HL-60 (cell line): ENCODE results near the gene MAP2K2.

Source experiments
- DNase-seq, 2 experiments: peaks; one replicate each; pipeline ENCODE4 v3.0.0-alpha.2; 2010 to 2020; ENCODE audit warnings: low read depth in 1 of 2, low spot score in 1 of 2
- H3K27ac ChIP-seq: fragments of 250-450 bp; sonication (Bioruptor Pico); replicated peaks from 2 replicates; pipeline ENCODE4 v1.5.1; 2020; ENCODE audit warnings: mild to moderate bottlenecking, moderate library complexity
- H3K27me3 ChIP-seq: fragments of 250-450 bp; sonication (Bioruptor Pico); 2 replicates; pipeline ENCODE4 v1.5.1; 2021; ENCODE audit warnings: mild to moderate bottlenecking, moderate library complexity; ENCODE audit not compliant: insufficient read depth, poor library complexity, severe bottlenecking
- H3K4me3 ChIP-seq: replicated peaks from 2 replicates; pipeline ENCODE4 v1.5.1; 2011; ENCODE audit warnings: mild to moderate bottlenecking, control low read depth, low read length; ENCODE audit not compliant: insufficient read depth
- GABPA ChIP-seq: IDR thresholded peaks from 2 replicates; pipeline ENCODE4 v1.6.1; 2012; ENCODE audit warnings: low read depth
- POLR2AphosphoS5 ChIP-seq: IDR thresholded peaks from 2 replicates; pipeline ENCODE4 v1.6.1; 2012; ENCODE audit warnings: low read depth
- SPI1 ChIP-seq: IDR thresholded peaks from 2 replicates; pipeline ENCODE4 v1.6.1; 2012; ENCODE audit warnings: low read depth, mild to moderate bottlenecking, borderline replicate concordance
- TF ChIP-seq, protein P1 (sequence below): IDR thresholded peaks from 2 replicates; pipeline ENCODE4 v1.6.1; 2012; ENCODE audit warnings: low read depth; ENCODE audit not compliant: insufficient replicate concordance
- TF ChIP-seq, protein P2 (sequence below): IDR thresholded peaks from one replicate; pipeline ENCODE4 v1.5.1; 2011; ENCODE audit warnings: low read length, control low read depth, inconsistent platforms; ENCODE audit not compliant: insufficient read depth

Gene MAP2K2

DNA sequence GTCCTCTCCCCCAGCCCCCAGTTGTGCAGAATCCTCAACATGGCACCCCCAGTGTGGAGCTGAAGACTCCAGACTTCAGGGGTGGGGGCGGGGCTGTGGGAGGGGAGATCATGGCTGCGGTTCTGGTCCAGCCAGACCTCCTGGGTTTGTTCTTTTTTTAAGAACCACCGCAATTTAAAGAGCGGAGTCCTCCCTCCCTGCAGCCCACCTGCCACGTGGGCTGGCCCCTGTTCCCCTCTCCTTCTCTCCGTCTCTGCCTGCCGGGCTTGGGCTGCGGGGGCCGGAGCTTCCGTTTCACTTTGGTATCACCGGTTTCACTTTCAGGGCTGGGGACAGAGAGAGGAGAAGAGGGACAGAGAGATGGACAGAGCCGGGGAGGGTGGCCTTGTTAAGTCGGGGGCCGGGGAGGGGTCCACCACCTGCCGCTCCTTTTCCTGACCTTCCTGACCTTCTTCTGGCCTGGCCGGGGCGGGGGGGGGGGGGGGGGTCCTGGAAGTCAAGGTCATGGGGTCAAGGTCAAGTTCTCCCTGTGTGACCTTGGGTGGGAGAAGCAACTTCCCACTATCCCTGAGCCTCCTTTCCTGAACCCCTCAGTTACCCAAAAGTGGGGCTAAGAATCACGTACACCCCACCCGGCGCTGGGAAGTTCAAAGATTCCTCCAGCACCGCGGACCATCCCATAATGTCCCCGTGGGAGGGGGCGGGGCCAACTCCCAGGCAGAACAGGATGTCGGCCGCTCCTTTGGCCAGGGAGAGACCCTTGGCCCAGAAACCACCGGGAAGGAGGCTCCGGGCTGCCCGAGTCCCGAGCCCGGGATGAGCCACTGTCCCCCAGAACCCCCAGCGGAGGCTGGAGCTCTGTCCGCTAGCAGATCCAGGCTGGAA lies 45.9 kb downstream of the MAP2K2 start:
- peak overlapping the region; percentile 17; the same call in 1 of the 2 replicates for H3K4me3 ChIP-seq
- DNase-seq: peak; percentile 39 to 52
- TF ChIP-seq, protein P1, sequence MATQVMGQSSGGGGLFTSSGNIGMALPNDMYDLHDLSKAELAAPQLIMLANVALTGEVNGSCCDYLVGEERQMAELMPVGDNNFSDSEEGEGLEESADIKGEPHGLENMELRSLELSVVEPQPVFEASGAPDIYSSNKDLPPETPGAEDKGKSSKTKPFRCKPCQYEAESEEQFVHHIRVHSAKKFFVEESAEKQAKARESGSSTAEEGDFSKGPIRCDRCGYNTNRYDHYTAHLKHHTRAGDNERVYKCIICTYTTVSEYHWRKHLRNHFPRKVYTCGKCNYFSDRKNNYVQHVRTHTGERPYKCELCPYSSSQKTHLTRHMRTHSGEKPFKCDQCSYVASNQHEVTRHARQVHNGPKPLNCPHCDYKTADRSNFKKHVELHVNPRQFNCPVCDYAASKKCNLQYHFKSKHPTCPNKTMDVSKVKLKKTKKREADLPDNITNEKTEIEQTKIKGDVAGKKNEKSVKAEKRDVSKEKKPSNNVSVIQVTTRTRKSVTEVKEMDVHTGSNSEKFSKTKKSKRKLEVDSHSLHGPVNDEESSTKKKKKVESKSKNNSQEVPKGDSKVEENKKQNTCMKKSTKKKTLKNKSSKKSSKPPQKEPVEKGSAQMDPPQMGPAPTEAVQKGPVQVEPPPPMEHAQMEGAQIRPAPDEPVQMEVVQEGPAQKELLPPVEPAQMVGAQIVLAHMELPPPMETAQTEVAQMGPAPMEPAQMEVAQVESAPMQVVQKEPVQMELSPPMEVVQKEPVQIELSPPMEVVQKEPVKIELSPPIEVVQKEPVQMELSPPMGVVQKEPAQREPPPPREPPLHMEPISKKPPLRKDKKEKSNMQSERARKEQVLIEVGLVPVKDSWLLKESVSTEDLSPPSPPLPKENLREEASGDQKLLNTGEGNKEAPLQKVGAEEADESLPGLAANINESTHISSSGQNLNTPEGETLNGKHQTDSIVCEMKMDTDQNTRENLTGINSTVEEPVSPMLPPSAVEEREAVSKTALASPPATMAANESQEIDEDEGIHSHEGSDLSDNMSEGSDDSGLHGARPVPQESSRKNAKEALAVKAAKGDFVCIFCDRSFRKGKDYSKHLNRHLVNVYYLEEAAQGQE: no peak
- TF ChIP-seq POLR2AphosphoS5: 0 out of 2 replicates have a peak, but pooled peaks have one; percentile 26
- no peaks in the 10 kb centered on the region for H3K27me3 ChIP-seq
- peak overlapping the region; percentile 84 for H3K27ac ChIP-seq

DNA sequence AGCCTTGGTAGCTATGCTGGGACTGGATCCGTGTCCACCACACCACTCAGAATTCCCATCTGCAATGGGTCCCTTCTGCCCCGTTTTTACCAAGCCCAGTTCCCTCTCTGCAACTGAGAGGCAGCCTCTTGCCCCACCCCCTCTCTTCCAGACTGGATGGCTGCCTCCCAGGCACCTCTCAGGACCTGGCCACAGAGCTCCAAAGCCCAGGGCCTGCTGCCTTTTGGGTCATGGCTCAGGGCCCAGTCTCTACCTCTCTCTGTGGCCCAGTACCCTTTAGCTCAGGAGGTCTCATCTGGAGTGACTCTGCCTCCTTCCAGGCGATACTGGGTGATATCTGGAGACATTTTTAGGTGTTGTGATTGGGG lies 46.9 kb downstream of the MAP2K2 start:
- no peak for TF ChIP-seq GABPA
- TF ChIP-seq, protein P2, sequence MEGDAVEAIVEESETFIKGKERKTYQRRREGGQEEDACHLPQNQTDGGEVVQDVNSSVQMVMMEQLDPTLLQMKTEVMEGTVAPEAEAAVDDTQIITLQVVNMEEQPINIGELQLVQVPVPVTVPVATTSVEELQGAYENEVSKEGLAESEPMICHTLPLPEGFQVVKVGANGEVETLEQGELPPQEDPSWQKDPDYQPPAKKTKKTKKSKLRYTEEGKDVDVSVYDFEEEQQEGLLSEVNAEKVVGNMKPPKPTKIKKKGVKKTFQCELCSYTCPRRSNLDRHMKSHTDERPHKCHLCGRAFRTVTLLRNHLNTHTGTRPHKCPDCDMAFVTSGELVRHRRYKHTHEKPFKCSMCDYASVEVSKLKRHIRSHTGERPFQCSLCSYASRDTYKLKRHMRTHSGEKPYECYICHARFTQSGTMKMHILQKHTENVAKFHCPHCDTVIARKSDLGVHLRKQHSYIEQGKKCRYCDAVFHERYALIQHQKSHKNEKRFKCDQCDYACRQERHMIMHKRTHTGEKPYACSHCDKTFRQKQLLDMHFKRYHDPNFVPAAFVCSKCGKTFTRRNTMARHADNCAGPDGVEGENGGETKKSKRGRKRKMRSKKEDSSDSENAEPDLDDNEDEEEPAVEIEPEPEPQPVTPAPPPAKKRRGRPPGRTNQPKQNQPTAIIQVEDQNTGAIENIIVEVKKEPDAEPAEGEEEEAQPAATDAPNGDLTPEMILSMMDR: no peak
- no peak for TF ChIP-seq POLR2AphosphoS5
- TF ChIP-seq, protein P1: no peak
- TF ChIP-seq SPI1: no peak
- Histone ChIP-seq H3K4me3 (no peak overlapping the region), H3K27ac (no peak overlapping the region), H3K27me3 (no peaks in the 10 kb centered on the region)
- DNase-seq: no peak

DNA sequence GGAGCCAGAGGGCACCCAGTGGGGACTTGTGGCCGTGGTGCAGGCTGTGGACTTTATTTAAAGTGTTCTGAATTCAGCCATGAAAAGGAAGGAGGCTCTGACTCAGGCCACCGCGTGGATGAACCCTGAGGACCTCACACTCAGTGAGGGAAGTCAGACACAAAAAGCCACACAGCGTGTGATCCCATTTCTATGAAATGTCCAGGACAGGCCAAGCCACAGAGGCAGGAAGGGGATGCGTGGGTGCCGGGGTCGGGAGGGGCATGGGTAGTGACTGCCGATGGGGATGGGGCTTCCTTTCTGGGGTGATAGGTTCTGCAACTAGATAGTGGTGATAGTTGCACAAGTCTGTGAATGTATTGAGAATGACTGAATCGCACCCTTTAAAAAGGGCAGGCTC lies 48.5 kb downstream of the MAP2K2 start:
- H3K27ac ChIP-seq: no peak overlapping the region
- no peak overlapping the region for H3K4me3 ChIP-seq
- no peak for TF ChIP-seq POLR2AphosphoS5
- TF ChIP-seq, protein P2: no peak
- no peak for TF ChIP-seq GABPA
- TF ChIP-seq, protein P1: no peak
- no peak for TF ChIP-seq SPI1
- no peaks in the 10 kb centered on the region for H3K27me3 ChIP-seq
- no peak for DNase-seq
